Breast epithelium (tissue), 4 donors: ENCODE measurements around the gene CFAP65. TPM values are rescaled to one million over a fixed set of nuclear protein-coding genes. Genes with fewer than 3 reads are reported as not detected.

ENCODE experiments used
- DNase-seq, 2 donors: peaks; one replicate each; pipeline ENCODE4 v3.0.0-alpha.2; 2019; ENCODE audit warnings: low spot score in 2 of 2
- H3K27ac ChIP-seq, 2 donors: fragments of 200-600 bp; sonication (generic) in 1 of 2; one replicate each; pipeline ENCODE4 v1.5.1; 2016 to 2019; ENCODE audit warnings: mild to moderate bottlenecking in 1 of 2
- H3K27me3 ChIP-seq, 2 donors: fragments of 200-600 bp; sonication (generic) in 1 of 2; one replicate each; pipeline versions ENCODE4 v1.5.1 to v1.6.0; 2017 to 2019; ENCODE audit warnings: control low read depth in 1 of 2, mild to moderate bottlenecking in 1 of 2
- H3K36me3 ChIP-seq: fragments of 200-600 bp; one replicate; pipeline ENCODE4 v1.5.1; 2019
- H3K4me1 ChIP-seq, 2 donors: fragments of 200-600 bp; sonication (generic); one replicate each; pipeline ENCODE4 v1.5.1; 2016 to 2019; ENCODE audit warnings: control low read depth in 1 of 2
- H3K4me3 ChIP-seq, 3 donors: fragments of 200-600 bp; sonication (generic); 1 replicate in 2 of 3; 2 replicates in 1 of 3; pipeline ENCODE4 v1.5.1; 2016 to 2019; ENCODE audit warnings: mild to moderate bottlenecking in 3 of 3, moderate library complexity in 2 of 3
- H3K9me3 ChIP-seq, 2 donors: fragments of 200-600 bp; sonication (generic) in 1 of 2; one replicate each; pipeline ENCODE4 v1.5.1; 2016 to 2019; ENCODE audit warnings: control low read depth in 1 of 2
- CTCF ChIP-seq, 3 donors: fragments of 450-650 bp; IDR thresholded peaks; one replicate each; pipeline ENCODE4 v1.5.1; 2016 to 2017; ENCODE audit warnings: antibody characterized with exemption in 3 of 3, mild to moderate bottlenecking in 3 of 3, moderate library complexity in 3 of 3
- POLR2A ChIP-seq: fragments of 450-650 bp; IDR thresholded peaks from one replicate; pipeline ENCODE4 v1.6.1; 2016; ENCODE audit warnings: antibody characterized with exemption, mild to moderate bottlenecking, moderate library complexity
- POLR2AphosphoS5 ChIP-seq, 3 donors: sonication (generic); formaldehyde crosslinking; IDR thresholded peaks; one replicate each; pipeline ENCODE4 v1.6.1; 2017; ENCODE audit warnings: antibody characterized with exemption in 3 of 3
- intact Hi-C: fragments of 100-400 bp; cut with DNase I; formaldehyde crosslinking; loops from one replicate; pipeline ENCODE4 v1.15.1; 2023; ENCODE audit warnings: low total_unique reads
- total RNA-seq, 3 donors: library from RNA; depleted of rRNA; stranded (reverse); fragments of >200 nt; gene quantifications; one replicate each; pipeline ENCODE4 v1.1.0, GENCODE V29; 2016

Gene CFAP65
- total RNA-seq, 3 donors from 2014 or later, result 0.33 TPM; not detected in 2

GRCh38 chr2:218959761-218960308 lies 81.5 kb downstream of the CFAP65 start:
- TF ChIP-seq POLR2A (no peak), POLR2AphosphoS5 (IDR thresholded peaks at IDR 0.05) (no peak), CTCF (IDR thresholded peaks at IDR 0.05) (no peak)
- Histone ChIP-seq H3K36me3 (no peaks in the 10 kb centered on the region), H3K27ac (no peak overlapping the region), H3K4me3 (peak overlapping the region; percentile 14 to 65 (median 46)), H3K9me3 (no peaks in the 10 kb centered on the region), H3K27me3 (peaks cover 29 to 86% of the 10 kb centered on the region in 2 donors), H3K4me1 (peaks cover 3 to 12% of the 10 kb centered on the region in 2 donors)
- no peak for DNase-seq
- intact Hi-C loops, result no loop called here

- peaks cover 3 to 12% of the 10 kb centered on the region in 2 donors for H3K4me1 ChIP-seq
- H3K9me3 ChIP-seq, result no peaks in the 10 kb centered on the region
- peak within 1 kb of the TSS; percentile 14 to 65 (median 46) for H3K4me3 ChIP-seq
- H3K27me3 ChIP-seq, result peaks cover 29 to 82% of the 10 kb centered on the region in 2 donors
- no peak within 1 kb of the TSS for H3K27ac ChIP-seq
- peak in 1 of 2 donors; percentile 31 for DNase-seq
- TF ChIP-seq POLR2A, result no peak
- TF ChIP-seq CTCF (IDR thresholded peaks at IDR 0.05), result no peak
- no peak for TF ChIP-seq POLR2AphosphoS5 (IDR thresholded peaks at IDR 0.05)
- intact Hi-C loops, result no loop called here
- no peaks in the 10 kb centered on the region for H3K36me3 ChIP-seq
Observed at GRCh38 chr2:218959141-218959731, 82.1 kb downstream of the CFAP65 start, which contains the start of gene CDK5R2. CDK5R2 (plus strand) TSS chr2:218959666; CDS start chr2:218959821, 155 bp downstream.

GRCh38 chr2:218958276-218958675 lies 83.0 kb downstream of the CFAP65 start:
- H3K36me3 ChIP-seq, result no peaks in the 10 kb centered on the region
- H3K27ac ChIP-seq, result no peak overlapping the region
- no peak overlapping the region for H3K4me3 ChIP-seq
- H3K9me3 ChIP-seq, result no peaks in the 10 kb centered on the region
- intact Hi-C loops, result no loop called here
- no peak for TF ChIP-seq CTCF (IDR thresholded peaks at IDR 0.05)
- no peak for TF ChIP-seq POLR2AphosphoS5 (IDR thresholded peaks at IDR 0.05)
- no peak for TF ChIP-seq POLR2A
- peaks cover 29 to 76% of the 10 kb centered on the region in 2 donors for H3K27me3 ChIP-seq
- H3K4me1 ChIP-seq, result peaks cover 3 to 12% of the 10 kb centered on the region in 2 donors
- no peak for DNase-seq

- Histone ChIP-seq H3K9me3 (no peaks in the 10 kb centered on the region), H3K4me3 (no peak overlapping the region), H3K36me3 (no peaks in the 10 kb centered on the region), H3K27me3 (peaks cover 28 to 70% of the 10 kb centered on the region in 2 donors), H3K27ac (no peak overlapping the region), H3K4me1 (peaks cover 3 to 12% of the 10 kb centered on the region in 2 donors)
- intact Hi-C loops, result no loop called here
- no peak for DNase-seq
- TF ChIP-seq POLR2AphosphoS5 (IDR thresholded peaks at IDR 0.05) (no peak), CTCF (IDR thresholded peaks at IDR 0.05) (no peak), POLR2A (no peak)
Observed at GRCh38 chr2:218957671-218958070, 83.6 kb downstream of the CFAP65 start.

- H3K27ac ChIP-seq, result no peak overlapping the region
- no peak for DNase-seq
- TF ChIP-seq CTCF (IDR thresholded peaks at IDR 0.05), result no peak
- H3K36me3 ChIP-seq, result no peaks in the 10 kb centered on the region
- H3K27me3 ChIP-seq, result peaks cover 14 to 54% of the 10 kb centered on the region in 2 donors
- no peak overlapping the region for H3K4me3 ChIP-seq
- intact Hi-C loops, result no loop called here
- H3K9me3 ChIP-seq, result no peaks in the 10 kb centered on the region
- H3K4me1 ChIP-seq, result peaks cover 3 to 12% of the 10 kb centered on the region in 2 donors
Observed at GRCh38 chr2:218956039-218956438, 85.3 kb downstream of the CFAP65 start.
